ENCODE results near the gene ASTL. TPM values are rescaled to one million over a fixed set of nuclear protein-coding genes. Genes with fewer than 3 reads are reported as not detected.

ASTL gene
- total RNA-seq, 1 donor from 2014 or later = not detected

GRCh38 chr2:96097951-96098823 lies 40.1 kb downstream of the ASTL start:
- peaks cover 14% of the 10 kb centered on the region for H3K27me3 Mint-ChIP-seq (ENCODE audit: low read depth, unreplicated experiment)
- Histone ChIP-seq H3K9me3 (ENCODE audit: insufficient read depth, low read depth, low read length) (no peaks in the 10 kb centered on the region), H3K4me3 (ENCODE audit: insufficient read depth, low read depth, low read length) (no peak overlapping the region), H3K27ac (ENCODE audit: low read depth, low read length) (no peak overlapping the region), H3K9ac (ENCODE audit: low read length) (no peak overlapping the region), H3K4me1 (ENCODE audit: insufficient read depth, low read length) (peaks cover 3% of the 10 kb centered on the region), H3K4me2 (ENCODE audit: low read length) (no peak overlapping the region), H3K27me3 (ENCODE audit: insufficient read depth, low read length) (peaks cover 8% of the 10 kb centered on the region), H4K20me1 (ENCODE audit: insufficient read depth, low read length) (no peaks in the 10 kb centered on the region), H3K36me3 (ENCODE audit: insufficient read depth, low read length) (no peaks in the 10 kb centered on the region), H3K79me2 (ENCODE audit: insufficient read depth, low read length) (no peaks in the 10 kb centered on the region), H2AFZ (ENCODE audit: low read depth, low read length) (no peak overlapping the region)
- no peaks in the 10 kb centered on the region for H3K9me3 Mint-ChIP-seq (ENCODE audit: unreplicated experiment)
- TF ChIP-seq EZH2 (IDR thresholded peaks at IDR 0.05; ENCODE audit: insufficient read depth, low read length) = no peak
- no peak for TF ChIP-seq CTCF (IDR thresholded peaks at IDR 0.05; ENCODE audit: insufficient read depth, low read depth, low read length)
- no peak for FAIRE-seq
- no peak overlapping the region for H3K4me3 Mint-ChIP-seq (ENCODE audit: unreplicated experiment)
- H3K27ac Mint-ChIP-seq (ENCODE audit: unreplicated experiment) = no peak overlapping the region
- no peaks in the 10 kb centered on the region for H3K4me1 Mint-ChIP-seq (ENCODE audit: low read depth, unreplicated experiment)
- no peak for DNase-seq (ENCODE audit: low read depth)
- H3K36me3 Mint-ChIP-seq (ENCODE audit: low read depth, unreplicated experiment) = no peaks in the 10 kb centered on the region

DNA sequence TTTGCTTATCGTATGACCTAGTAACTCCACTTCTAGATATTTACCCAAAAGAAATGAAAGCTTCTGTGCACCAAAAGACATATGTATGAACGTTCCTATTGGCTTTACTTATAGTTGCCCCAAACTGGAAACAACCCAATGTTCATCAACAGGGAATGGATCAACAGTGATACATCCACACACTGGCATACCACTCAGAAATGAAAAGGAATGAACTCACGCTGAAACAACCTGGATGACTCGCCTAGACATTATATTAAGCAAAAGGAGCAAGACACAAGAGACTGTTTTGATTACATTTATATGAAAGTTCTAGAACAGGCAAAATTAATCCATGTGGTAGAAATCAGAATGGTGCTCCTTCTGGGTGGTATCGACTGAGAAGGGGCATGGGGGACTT lies 40.9 kb downstream of the ASTL start:
- H3K27me3 Mint-ChIP-seq (ENCODE audit: low read depth, unreplicated experiment) = peaks cover 12% of the 10 kb centered on the region
- Histone ChIP-seq H3K9me3 (ENCODE audit: insufficient read depth, low read depth, low read length) (no peaks in the 10 kb centered on the region), H3K27ac (ENCODE audit: low read depth, low read length) (no peak overlapping the region), H3K4me1 (ENCODE audit: insufficient read depth, low read length) (peaks cover 3% of the 10 kb centered on the region), H3K27me3 (ENCODE audit: insufficient read depth, low read length) (peaks cover 8% of the 10 kb centered on the region), H3K79me2 (ENCODE audit: insufficient read depth, low read length) (no peaks in the 10 kb centered on the region), H3K4me3 (ENCODE audit: insufficient read depth, low read depth, low read length) (no peak overlapping the region), H3K9ac (ENCODE audit: low read length) (no peak overlapping the region), H2AFZ (ENCODE audit: low read depth, low read length) (no peak overlapping the region), H3K36me3 (ENCODE audit: insufficient read depth, low read length) (no peaks in the 10 kb centered on the region), H4K20me1 (ENCODE audit: insufficient read depth, low read length) (no peaks in the 10 kb centered on the region), H3K4me2 (ENCODE audit: low read length) (no peak overlapping the region)
- no peaks in the 10 kb centered on the region for H3K36me3 Mint-ChIP-seq (ENCODE audit: low read depth, unreplicated experiment)
- H3K27ac Mint-ChIP-seq (ENCODE audit: unreplicated experiment) = no peak overlapping the region
- TF ChIP-seq EZH2 (IDR thresholded peaks at IDR 0.05; ENCODE audit: insufficient read depth, low read length) (no peak), CTCF (IDR thresholded peaks at IDR 0.05; ENCODE audit: insufficient read depth, low read depth, low read length) (no peak)
- DNase-seq (ENCODE audit: low read depth) (no peak), FAIRE-seq (no peak)
- H3K4me3 Mint-ChIP-seq (ENCODE audit: unreplicated experiment) = no peak overlapping the region
- no peaks in the 10 kb centered on the region for H3K4me1 Mint-ChIP-seq (ENCODE audit: low read depth, unreplicated experiment)
- no peaks in the 10 kb centered on the region for H3K9me3 Mint-ChIP-seq (ENCODE audit: unreplicated experiment)

- H3K4me3 ChIP-seq (ENCODE audit: insufficient read depth, low read depth, low read length) = no peak overlapping the region
- no peak overlapping the region for H3K4me2 ChIP-seq (ENCODE audit: low read length)
- Mint-ChIP-seq H3K27ac (ENCODE audit: unreplicated experiment) (no peak overlapping the region), H3K36me3 (ENCODE audit: low read depth, unreplicated experiment) (no peaks in the 10 kb centered on the region), H3K9me3 (ENCODE audit: unreplicated experiment) (no peaks in the 10 kb centered on the region), H3K27me3 (ENCODE audit: low read depth, unreplicated experiment) (peaks cover 12% of the 10 kb centered on the region), H3K4me1 (ENCODE audit: low read depth, unreplicated experiment) (peaks cover 7% of the 10 kb centered on the region), H3K4me3 (ENCODE audit: unreplicated experiment) (no peak overlapping the region)
- H3K79me2 ChIP-seq (ENCODE audit: insufficient read depth, low read length) = no peaks in the 10 kb centered on the region
- no peaks in the 10 kb centered on the region for H4K20me1 ChIP-seq (ENCODE audit: insufficient read depth, low read length)
- H3K9ac ChIP-seq (ENCODE audit: low read length) = no peak overlapping the region
- H3K36me3 ChIP-seq (ENCODE audit: insufficient read depth, low read length) = no peaks in the 10 kb centered on the region
- no peak overlapping the region for H3K27ac ChIP-seq (ENCODE audit: low read depth, low read length)
- no peak for TF ChIP-seq CTCF (IDR thresholded peaks at IDR 0.05; ENCODE audit: insufficient read depth, low read depth, low read length)
- TF ChIP-seq EZH2 (IDR thresholded peaks at IDR 0.05; ENCODE audit: insufficient read depth, low read length) = no peak
- no peaks in the 10 kb centered on the region for H3K4me1 ChIP-seq (ENCODE audit: insufficient read depth, low read length)
- H3K27me3 ChIP-seq (ENCODE audit: insufficient read depth, low read length) = peaks cover 8% of the 10 kb centered on the region
- DNase-seq (ENCODE audit: low read depth) (no peak), FAIRE-seq (no peak)
- no peak overlapping the region for H2AFZ ChIP-seq (ENCODE audit: low read depth, low read length)
- no peaks in the 10 kb centered on the region for H3K9me3 ChIP-seq (ENCODE audit: insufficient read depth, low read depth, low read length)
Measured at GRCh38 chr2:96095116-96095636, 43.1 kb downstream of the ASTL start.

All from astrocyte (in vitro differentiated cells and primary cell).